Left forelimb (tissue), 1 donor: Measurements from ENCODE around the gene CLDN22.
"Not testable (repeated sequence)": the region's sequence is repeated elsewhere in the genome, so short reads cannot be mapped to it uniquely, and the experiment has no call there.

Source experiments
- DNase-seq: peaks from one replicate; pipeline ENCODE4 v3.0.0-alpha.2; 2018; ENCODE audit warnings: low spot score

CLDN22 gene

DNA sequence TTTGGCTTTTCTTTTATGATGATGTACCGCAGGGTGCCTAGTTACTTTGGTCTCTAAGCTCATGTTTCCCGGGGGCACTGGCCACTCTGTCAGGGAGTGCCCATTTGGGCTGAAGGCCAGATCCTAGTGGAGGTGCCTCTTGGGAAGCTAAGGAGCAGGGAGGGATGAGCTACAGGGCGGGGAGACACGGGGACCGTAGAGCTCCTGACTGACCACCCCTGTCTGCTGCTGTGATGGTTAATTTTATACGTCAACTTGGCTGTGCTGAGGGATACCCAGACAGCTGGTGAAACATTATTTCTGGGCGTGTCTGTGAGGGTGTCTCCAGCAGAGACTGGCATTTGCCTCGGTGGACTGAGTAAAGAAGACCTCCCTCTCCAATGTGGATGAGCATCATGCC is 27.1 kb upstream of the CLDN22 start:
- DNase-seq: no peak

GRCh38 chr4:183345261-183345660 is 25.2 kb upstream of the CLDN22 start:
- DNase-seq: no peak

DNA sequence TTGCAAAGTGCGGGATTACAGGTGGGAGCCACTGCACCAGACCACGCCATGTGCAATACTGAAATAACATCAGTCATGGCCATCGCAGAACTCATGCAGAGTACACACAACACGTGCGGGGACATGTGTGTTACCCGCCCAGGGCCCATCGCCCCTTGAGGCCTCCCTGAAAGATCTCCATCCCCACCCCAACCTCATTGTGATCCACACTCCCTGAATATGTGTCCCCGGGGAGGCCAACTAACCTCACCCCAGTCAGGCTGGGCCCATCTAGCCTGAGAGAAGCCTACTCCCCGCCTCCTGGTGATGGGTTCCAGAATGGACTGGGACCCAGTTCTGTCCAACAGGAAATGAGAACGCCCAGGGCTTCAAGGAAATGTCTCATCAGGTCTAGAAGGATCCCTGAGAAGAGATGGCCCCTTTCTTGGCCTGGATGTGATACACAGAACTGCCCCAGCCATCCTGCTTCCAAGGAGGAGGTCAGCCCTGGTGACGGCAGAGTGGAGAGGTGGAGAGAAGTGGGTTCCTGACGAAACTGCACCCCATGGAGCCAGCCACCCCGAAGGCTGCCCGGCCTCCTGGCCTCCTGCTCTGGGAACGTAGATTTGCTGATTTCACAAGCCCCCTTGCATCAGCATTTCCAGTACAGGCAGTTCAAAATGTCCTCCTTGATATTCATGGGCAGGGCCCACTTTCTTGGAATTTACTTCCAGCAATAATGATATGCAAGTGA is 24.6 kb upstream of the CLDN22 start:
- DNase-seq: no peak

GRCh38 chr4:183343730-183344129 is 23.7 kb upstream of the CLDN22 start:
- DNase-seq: no peak

GRCh38 chr4:183342541-183343533 is 22.8 kb upstream of the CLDN22 start:
- DNase-seq: no peak

DNA sequence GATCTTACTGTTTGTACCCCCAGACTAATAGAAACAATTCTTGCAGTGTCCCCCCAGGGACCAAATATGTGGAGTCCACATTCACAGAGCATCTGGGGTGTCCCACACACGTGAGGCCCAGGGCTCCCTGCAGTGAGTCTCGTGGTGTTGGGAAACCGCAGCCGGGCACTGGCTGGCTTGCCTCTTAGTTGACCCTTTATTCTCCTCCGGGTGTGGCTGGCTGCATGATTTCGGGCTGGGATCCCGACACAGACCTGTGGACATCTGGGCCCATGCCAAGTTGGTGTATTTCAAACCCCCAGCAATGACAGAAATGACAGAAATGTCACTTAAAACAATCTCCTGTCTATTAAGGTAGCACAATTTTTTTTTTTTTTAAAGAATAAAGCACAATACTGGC is 17.8 kb upstream of the CLDN22 start:
- DNase-seq: no peak

GRCh38 chr4:183337349-183337748 is 17.3 kb upstream of the CLDN22 start:
- no peak for DNase-seq

DNA sequence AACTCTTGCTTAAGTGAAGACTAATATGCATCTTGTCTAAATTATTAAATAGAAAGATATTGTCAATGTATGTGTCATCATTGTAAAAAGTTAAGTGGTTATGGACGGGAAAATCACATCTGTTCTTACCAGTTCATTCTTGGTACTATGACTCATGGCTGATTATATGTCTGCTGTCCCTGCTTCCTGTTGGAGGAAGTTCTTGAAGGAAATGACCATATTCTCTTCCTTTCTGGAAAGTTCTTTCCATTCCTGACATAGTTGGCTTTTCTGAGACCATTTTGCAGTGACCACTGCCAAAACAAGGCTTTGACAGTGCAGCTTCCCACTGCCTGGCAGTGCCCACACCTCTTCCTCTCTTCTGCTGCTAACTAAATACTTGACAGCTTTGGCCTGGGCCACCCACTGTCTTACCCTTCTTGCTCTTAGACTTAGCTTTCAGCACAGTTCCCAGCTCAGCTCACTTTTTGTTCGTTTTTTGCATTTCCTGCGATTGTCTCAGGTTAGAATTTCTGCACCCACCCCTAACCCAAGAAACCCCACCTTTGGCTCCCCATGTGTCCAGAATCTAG is 15.4 kb upstream of the CLDN22 start:
- DNase-seq: no peak

DNA sequence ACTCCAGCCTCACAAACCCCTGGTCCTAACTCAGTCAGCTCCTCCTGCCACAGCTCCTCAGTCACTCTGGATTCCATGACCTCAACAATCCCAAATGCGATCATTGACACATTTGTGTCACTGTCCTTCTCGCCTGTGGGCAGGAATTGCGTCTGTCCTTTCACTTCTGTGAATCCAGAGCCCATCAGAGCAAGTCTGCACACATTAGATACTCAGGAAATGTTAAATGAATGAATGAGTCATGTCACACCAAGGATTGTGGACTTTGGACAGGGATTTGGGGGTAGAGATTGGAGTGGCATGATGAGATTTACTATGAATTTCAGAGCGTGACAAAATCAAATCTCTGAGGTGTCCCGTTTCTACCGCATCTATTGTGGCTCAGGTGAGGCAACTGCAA is 13.9 kb upstream of the CLDN22 start:
- no peak for DNase-seq

GRCh38 chr4:183333202-183333601 is 13.1 kb upstream of the CLDN22 start:
- no peak for DNase-seq

GRCh38 chr4:183332447-183332846 is 12.4 kb upstream of the CLDN22 start:
- no peak for DNase-seq

DNA sequence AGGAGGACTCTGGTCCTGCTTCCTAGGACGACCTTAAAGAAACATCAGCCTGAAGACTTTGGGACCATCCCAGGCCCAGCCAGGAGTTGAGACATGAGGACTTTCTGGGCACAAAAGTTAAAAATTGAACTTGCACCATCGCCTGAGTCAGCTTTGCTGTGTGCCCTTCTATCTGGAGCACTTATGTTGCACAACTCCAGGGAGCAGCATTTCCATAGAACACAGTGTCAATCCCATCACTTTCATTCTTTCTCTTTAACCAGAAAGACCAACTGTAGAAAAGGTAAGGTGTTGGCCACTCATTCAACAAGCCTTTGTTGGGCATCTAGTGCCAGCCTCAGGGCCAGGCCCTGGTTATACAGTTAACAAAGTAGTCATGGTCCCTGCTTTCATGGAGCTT is 10.8 kb upstream of the CLDN22 start:
- no peak for DNase-seq

GRCh38 chr4:183329954-183330742 is 10.1 kb upstream of the CLDN22 start:
- DNase-seq: no peak

DNA sequence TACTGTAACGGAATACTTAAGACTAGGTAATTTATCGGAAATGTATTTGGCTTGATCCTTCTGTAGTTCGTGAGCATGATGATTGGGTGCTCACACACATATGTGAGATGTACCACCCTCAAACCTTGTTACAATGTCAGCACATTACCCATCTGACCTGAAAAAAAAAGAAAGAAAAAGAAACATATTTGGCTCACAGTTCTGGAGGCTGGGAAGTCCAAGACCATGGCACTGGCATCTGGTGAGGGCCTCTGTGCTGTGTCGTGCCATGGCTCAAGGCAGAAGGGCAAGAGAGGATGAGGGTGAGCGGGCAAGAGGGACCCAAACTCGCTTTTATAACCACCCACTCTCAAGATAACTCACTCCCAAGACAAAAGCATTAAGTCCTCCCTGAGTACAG is 9.2 kb upstream of the CLDN22 start:
- no peak for DNase-seq

DNA sequence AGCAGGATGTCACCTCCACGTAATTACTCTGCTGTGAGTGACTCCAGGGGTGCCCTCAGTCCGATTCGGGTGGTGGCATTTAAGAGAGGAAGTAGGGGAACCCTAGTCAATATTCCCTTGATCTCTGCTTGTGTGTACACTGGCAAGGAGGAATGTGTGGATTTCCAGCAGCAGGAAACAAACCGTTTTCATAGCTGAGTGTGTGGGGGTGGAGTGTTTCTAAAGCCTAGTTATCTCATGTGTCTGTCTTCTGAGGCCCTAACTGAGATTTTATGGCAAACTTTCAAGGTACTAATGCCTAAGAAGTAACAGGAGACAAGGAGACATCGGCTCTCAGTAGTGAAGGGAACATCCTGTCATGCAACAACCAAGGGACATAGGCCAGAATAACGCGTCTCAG is 8.8 kb upstream of the CLDN22 start:
- no peak for DNase-seq

DNA sequence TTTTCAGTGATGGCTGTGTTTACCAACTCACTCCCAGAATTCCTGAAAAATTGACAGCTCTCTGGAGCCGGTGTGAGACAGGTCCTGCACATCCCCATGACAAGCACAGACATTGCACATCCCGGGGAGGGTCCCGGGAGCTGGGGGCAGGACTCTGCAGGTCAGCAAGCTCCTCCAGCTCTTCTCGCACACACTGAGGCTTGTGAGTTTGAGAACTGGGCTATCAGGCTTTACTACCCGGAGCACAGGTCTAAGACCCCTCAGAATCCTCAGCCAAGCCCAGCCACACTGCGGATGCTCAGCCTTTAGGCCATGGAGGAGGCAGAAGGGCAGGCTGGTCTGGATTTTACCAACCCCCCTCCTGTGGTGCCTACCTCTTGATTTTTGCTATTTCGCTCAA is 7.8 kb upstream of the CLDN22 start:
- no peak for DNase-seq

DNA sequence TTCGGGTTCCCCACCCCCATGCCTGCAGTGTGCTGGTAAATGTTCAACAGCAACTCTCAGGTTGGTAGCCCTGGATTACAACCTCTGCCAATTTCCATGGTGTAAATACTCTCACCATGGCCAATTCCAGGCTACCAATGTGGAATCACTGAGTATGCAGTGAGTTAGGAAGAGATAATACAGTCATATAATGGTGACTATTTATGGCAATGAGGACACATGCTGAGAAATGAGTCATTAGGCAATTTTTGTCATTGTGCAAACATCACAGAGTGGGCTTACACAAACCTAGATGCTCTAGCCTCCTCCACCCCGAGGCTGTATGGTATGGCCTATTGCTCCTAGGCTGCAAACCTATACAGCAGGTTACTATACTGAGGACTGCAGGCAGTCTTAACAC is 6.8 kb upstream of the CLDN22 start:
- DNase-seq: no peak

- DNase-seq: not testable (repeated sequence)
These were observed 6.3 kb upstream of the CLDN22 start for GRCh38 chr4:183326387-183326786.

GRCh38 chr4:183324619-183325018 is 4.5 kb upstream of the CLDN22 start:
- no peak for DNase-seq

GRCh38 chr4:183324056-183324455 is 4.0 kb upstream of the CLDN22 start:
- not testable (repeated sequence) for DNase-seq

GRCh38 chr4:183323295-183323694 is 3.2 kb upstream of the CLDN22 start:
- DNase-seq: no peak

GRCh38 chr4:183322326-183322725 is 2.2 kb upstream of the CLDN22 start, which contains the start of gene CLDN24:
Gene CLDN24, minus strand, starts transcription at chr4:183322426. Its CDS starts 0 bp downstream, at chr4:183322426.
- no peak for DNase-seq
